ENCODE data around the gene ACVR1. TPM values are rescaled to one million over a fixed set of nuclear protein-coding genes. Genes with fewer than 3 reads are reported as not detected.

The ACVR1 gene
- total RNA-seq, 2 experiments from 2014 or later: 19.0 to 20.8 TPM

DNA sequence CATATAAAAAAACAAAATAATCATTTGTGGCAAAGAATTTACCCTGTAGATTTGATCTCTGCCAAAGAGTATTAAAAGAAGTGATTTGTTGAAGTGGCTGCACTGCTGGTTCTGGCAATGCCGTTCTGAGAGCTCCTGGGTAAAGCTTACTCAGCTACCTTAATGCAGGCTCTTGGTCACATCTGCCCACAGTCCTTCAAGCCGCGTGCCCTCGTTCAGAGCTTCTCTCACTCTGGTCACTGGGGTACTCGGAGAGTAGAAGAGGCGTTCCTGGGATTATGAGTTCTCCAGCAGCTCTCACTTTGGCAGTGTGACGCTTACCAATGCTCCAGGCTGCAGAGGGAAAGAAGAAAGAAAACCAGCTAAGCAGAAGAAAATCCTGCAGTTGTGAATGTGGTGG, 57.9 kb downstream of the ACVR1 start:
- intact Hi-C loops (cut with micrococcal nuclease): no loop called here
- DNase-seq: no peak
- CTCF ChIA-PET: interaction anchor here (0.6 kb wide), 1 partner anchor 513 kb away, joined by 4 read pairs; no protein-coding TSS in a partner anchor
- H3K4me3 Mint-ChIP-seq: no peak overlapping the region
- H3K9me3 Mint-ChIP-seq: no peaks in the 10 kb centered on the region
- peaks cover 4% of the 10 kb centered on the region for H3K4me1 Mint-ChIP-seq (ENCODE audit: low read depth)
- no peaks in the 10 kb centered on the region for H3K27me3 Mint-ChIP-seq (ENCODE audit: low read depth)
- no peak overlapping the region for H3K27ac Mint-ChIP-seq
- H3K36me3 Mint-ChIP-seq (ENCODE audit: low read depth): peaks cover 35% of the 10 kb centered on the region

DNA sequence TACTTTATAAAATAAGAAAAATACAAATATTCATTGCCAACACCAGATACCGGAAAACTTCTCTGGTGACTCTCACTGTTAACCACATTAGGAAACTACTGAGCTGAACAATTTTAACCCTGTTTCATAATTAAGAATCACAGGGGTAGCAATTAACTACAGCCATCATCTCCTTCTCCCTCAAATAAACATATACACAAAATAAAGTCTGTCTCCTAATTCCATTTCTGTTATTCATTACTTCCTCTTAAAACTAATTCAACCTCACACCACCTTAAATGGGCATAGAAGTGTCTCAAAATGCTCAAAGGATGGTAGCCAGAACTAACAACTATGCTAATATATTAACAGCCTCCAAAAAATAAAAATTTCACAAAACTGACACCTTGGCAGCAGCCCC, 60.7 kb downstream of the ACVR1 start:
- Mint-ChIP-seq H3K36me3 (ENCODE audit: low read depth) (peaks cover 39% of the 10 kb centered on the region), H3K27me3 (ENCODE audit: low read depth) (no peaks in the 10 kb centered on the region), H3K27ac (no peak overlapping the region), H3K4me3 (no peak overlapping the region), H3K9me3 (no peaks in the 10 kb centered on the region), H3K4me1 (ENCODE audit: low read depth) (peaks cover 5% of the 10 kb centered on the region)
- no peak for DNase-seq
- intact Hi-C loops (cut with micrococcal nuclease): no loop called here
- CTCF ChIA-PET: no interaction called here

DNA sequence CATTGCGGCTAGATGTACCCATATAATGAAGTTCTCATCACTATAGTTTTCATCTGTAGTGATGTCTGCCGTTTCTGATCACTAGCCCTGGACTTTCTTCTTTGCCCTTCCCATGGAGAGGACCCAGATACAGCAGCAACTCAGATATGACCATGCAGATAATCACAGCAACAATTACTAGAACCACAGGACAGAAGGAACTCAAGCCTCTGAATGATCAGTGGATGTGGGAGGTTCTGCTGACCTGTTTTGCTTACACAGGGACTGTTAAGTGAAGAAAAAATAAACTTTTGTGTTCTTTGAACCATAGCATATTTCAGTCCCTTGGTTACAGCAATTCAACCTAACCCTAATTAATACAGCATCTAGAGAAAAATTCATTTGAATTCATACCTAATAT, 62.7 kb downstream of the ACVR1 start:
- Mint-ChIP-seq H3K4me3 (no peak overlapping the region), H3K9me3 (no peaks in the 10 kb centered on the region), H3K4me1 (ENCODE audit: low read depth) (peaks cover 5% of the 10 kb centered on the region), H3K27ac (no peak overlapping the region), H3K36me3 (ENCODE audit: low read depth) (peaks cover 37% of the 10 kb centered on the region), H3K27me3 (ENCODE audit: low read depth) (no peaks in the 10 kb centered on the region)
- CTCF ChIA-PET: no interaction called here
- intact Hi-C loops (cut with micrococcal nuclease): loop anchor here (2.0 kb wide), 1 partner anchor 17 kb away; no protein-coding TSS in a partner anchor
- no peak for DNase-seq

DNA sequence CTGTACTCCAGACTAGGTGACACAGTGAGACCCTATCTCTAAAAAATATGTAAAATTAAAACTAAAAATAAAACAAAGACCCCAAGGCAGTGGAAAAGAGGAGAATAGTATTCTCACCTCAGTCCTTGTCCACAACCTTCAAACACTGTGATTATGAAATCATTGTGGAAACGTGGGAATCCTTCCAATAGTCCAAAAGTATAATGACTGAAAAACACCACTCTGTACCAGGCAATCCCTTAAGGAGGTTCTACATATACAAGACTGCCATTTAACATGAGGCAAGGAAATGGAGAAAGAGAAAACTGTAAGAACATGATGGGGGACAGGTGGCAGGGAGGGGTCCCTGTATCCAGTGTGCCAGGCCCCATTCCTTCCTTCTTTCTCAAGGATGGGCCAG, 66.1 kb downstream of the ACVR1 start:
- Mint-ChIP-seq H3K4me3 (no peak overlapping the region), H3K36me3 (ENCODE audit: low read depth) (peaks cover 28% of the 10 kb centered on the region), H3K4me1 (ENCODE audit: low read depth) (peaks cover 8% of the 10 kb centered on the region), H3K9me3 (no peaks in the 10 kb centered on the region), H3K27me3 (ENCODE audit: low read depth) (no peaks in the 10 kb centered on the region), H3K27ac (no peak overlapping the region)
- CTCF ChIA-PET: no interaction called here
- no peak for DNase-seq
- intact Hi-C loops (cut with micrococcal nuclease): no loop called here

DNA sequence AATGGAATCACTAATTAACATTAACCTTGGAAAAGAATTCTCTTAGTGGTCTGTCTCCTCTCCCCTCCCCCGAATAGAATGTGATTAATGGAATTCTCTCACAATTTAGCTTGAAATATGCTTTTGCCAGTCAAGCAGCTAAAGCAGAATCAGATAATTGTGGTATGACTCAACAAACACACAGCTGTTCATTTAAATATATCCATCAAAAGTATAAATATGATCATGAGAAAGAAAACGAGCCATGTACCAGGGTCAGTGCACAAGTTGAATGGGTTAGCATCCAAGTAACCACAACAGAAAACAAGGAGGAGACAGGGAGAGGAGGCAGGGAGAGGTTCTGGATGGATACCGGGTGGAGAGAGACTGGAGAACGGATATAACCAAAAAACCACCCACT, 66.9 kb downstream of the ACVR1 start:
- CTCF ChIA-PET: no interaction called here
- intact Hi-C loops (cut with micrococcal nuclease): no loop called here
- Mint-ChIP-seq H3K4me1 (ENCODE audit: low read depth) (peaks cover 8% of the 10 kb centered on the region), H3K27me3 (ENCODE audit: low read depth) (no peaks in the 10 kb centered on the region), H3K27ac (no peak overlapping the region), H3K36me3 (ENCODE audit: low read depth) (peaks cover 28% of the 10 kb centered on the region), H3K9me3 (no peaks in the 10 kb centered on the region), H3K4me3 (no peak overlapping the region)
- no peak for DNase-seq

DNA sequence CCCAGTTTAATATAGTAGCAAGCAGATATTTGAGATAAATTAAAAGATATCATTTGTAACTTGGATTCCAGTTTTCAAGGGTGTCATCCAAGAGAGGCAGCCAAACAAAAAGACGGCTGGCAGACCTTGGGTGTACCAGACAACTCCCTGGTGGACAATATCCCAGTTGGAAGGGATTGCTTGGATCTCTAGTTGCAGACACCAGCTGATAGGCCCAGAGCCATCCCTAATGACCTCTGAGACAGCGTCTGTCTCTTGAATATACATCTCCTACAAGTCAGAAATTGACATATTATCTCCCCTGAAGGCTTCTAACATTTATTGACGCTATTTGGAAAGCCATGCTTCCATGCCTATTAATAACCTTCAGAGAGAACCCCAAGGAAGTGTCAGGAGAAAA, 67.7 kb downstream of the ACVR1 start:
- Mint-ChIP-seq H3K36me3 (ENCODE audit: low read depth) (peaks cover 25% of the 10 kb centered on the region), H3K27me3 (ENCODE audit: low read depth) (no peaks in the 10 kb centered on the region), H3K9me3 (no peaks in the 10 kb centered on the region), H3K4me1 (ENCODE audit: low read depth) (peaks cover 8% of the 10 kb centered on the region), H3K4me3 (no peak overlapping the region), H3K27ac (no peak overlapping the region)
- no peak for DNase-seq
- CTCF ChIA-PET: no interaction called here
- intact Hi-C loops (cut with micrococcal nuclease): no loop called here

DNA sequence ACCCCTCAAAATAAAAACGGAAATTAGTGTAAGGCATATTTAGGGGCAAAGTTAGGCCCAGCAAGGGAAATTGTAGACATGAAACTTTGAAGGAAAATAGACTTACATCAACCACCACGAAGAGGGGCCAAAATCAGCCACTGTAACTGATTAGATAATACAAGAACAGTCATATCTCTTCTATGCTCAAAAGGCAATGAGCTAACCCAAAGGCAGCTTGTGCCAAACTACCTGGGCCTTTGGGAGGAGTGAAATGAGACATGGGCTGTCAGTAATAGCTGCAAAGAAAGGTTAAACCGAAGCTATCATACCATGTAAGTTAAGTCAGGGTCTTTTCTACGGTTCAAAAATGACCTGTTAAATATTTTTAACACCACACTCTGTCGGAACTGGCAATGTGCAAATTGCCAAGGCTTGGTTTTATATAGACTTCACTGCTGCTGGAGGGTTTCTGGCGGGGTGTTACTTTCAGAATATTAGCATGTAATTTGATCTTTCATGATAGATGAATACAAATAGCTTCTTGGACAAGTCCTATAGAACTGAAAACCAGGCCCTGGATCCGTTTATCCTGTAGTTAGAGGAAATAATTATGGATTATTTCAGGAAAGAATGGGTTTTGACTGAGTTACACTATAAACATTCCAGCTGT, 69.6 kb downstream of the ACVR1 start:
- Mint-ChIP-seq H3K36me3 (ENCODE audit: low read depth) (peaks cover 22% of the 10 kb centered on the region), H3K4me1 (ENCODE audit: low read depth) (peaks cover 7% of the 10 kb centered on the region), H3K4me3 (no peak overlapping the region), H3K27me3 (ENCODE audit: low read depth) (no peaks in the 10 kb centered on the region), H3K9me3 (no peaks in the 10 kb centered on the region), H3K27ac (no peak overlapping the region)
- DNase-seq: no peak
- intact Hi-C loops (cut with micrococcal nuclease): no loop called here
- CTCF ChIA-PET: interaction anchor here (1.5 kb wide), 1 partner anchor 314 kb away, joined by 4 read pairs; no protein-coding TSS in a partner anchor

DNA sequence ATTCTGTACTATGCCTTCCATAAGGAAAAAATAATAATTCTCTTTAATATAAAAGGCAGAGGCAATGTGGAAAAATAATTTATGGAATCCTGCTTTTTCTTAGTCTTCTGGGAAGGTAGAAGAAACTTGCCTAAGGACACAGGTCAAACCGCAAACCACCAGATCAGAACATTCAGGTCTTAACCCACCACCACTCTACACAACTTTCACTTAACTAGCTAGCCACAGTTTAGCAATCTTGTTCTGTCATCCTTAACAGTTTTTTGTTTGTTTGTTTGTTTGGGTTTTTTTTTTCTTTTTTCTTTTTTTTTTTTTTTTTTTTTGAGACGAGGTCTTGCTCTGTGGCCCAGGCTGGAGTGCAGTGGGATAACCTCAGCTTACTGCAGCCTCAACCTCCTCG, 70.6 kb downstream of the ACVR1 start:
- Mint-ChIP-seq H3K4me3 (no peak overlapping the region), H3K36me3 (ENCODE audit: low read depth) (peaks cover 21% of the 10 kb centered on the region), H3K4me1 (ENCODE audit: low read depth) (peaks cover 3% of the 10 kb centered on the region), H3K27ac (no peak overlapping the region), H3K27me3 (ENCODE audit: low read depth) (no peaks in the 10 kb centered on the region), H3K9me3 (no peaks in the 10 kb centered on the region)
- no peak for DNase-seq
- CTCF ChIA-PET: no interaction called here
- intact Hi-C loops (cut with micrococcal nuclease): no loop called here

DNA sequence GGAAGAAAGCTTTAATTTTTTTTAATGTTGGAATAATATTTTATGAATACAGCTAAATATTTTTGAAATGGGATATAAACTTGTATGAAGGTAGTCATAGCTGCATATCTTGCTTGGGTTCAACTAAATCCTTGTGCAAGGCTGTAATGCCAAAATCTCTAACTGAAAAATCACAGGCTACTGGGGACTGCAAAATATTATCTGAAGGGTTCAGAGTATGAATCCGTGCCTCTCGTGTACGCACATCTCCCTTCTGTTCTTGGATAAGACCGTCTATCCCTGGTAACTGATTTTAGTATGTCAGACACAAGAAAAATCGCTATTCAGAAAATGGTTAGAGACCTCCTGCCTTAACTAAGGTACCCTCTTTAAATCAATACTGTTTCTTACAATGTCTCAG, 71.8 kb downstream of the ACVR1 start:
- H3K36me3 Mint-ChIP-seq (ENCODE audit: low read depth): peaks cover 21% of the 10 kb centered on the region
- no peaks in the 10 kb centered on the region for H3K9me3 Mint-ChIP-seq
- no peak overlapping the region for H3K4me3 Mint-ChIP-seq
- intact Hi-C loops (cut with micrococcal nuclease): no loop called here
- H3K27ac Mint-ChIP-seq: no peak overlapping the region
- H3K4me1 Mint-ChIP-seq (ENCODE audit: low read depth): peaks cover 3% of the 10 kb centered on the region
- H3K27me3 Mint-ChIP-seq (ENCODE audit: low read depth): no peaks in the 10 kb centered on the region
- no peak for DNase-seq
- CTCF ChIA-PET: no interaction called here

DNA sequence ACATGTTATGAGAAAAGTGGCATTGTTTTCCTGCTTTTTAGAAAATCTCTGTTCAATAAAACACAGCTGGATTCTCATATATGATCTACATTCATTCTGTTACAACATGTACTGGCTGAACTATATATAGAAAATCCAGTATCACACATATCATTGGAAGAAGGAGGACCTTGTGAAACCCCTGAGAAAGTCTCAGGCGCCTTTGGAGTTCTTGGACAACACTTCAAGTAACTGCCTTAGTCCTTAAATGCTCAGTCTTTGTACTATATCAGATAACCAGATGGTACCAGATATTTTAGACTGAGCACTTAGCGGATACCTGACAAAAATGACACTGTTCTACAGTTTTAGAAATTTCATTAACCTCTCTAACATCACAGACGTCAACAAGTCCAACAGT, 72.2 kb downstream of the ACVR1 start:
- H3K36me3 Mint-ChIP-seq (ENCODE audit: low read depth): peaks cover 19% of the 10 kb centered on the region
- peaks cover 3% of the 10 kb centered on the region for H3K4me1 Mint-ChIP-seq (ENCODE audit: low read depth)
- intact Hi-C loops (cut with micrococcal nuclease): no loop called here
- CTCF ChIA-PET: no interaction called here
- DNase-seq: no peak
- H3K27ac Mint-ChIP-seq: no peak overlapping the region
- no peak overlapping the region for H3K4me3 Mint-ChIP-seq
- no peaks in the 10 kb centered on the region for H3K9me3 Mint-ChIP-seq
- H3K27me3 Mint-ChIP-seq (ENCODE audit: low read depth): no peaks in the 10 kb centered on the region

DNA sequence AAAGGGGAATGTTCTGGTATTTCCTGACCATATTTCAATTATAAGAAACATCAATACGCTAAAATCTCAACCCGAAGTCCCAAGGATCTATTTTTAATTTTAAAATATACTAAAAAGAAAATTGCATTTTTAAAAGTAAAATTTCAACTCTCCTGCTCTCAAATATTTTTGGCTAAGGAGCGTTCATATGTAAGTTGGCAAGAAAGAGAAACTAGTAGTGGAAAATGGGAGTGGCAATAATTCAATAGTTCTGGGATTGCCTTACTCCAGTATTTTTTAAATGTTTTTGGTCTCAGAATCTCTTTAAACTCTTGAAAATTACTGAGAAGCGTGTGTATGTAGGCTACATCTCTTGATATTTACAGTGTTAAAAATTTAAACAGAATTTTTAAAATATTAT, 72.7 kb downstream of the ACVR1 start:
- Mint-ChIP-seq H3K27me3 (ENCODE audit: low read depth) (no peaks in the 10 kb centered on the region), H3K36me3 (ENCODE audit: low read depth) (peaks cover 19% of the 10 kb centered on the region), H3K4me3 (no peak overlapping the region), H3K27ac (no peak overlapping the region), H3K9me3 (no peaks in the 10 kb centered on the region), H3K4me1 (ENCODE audit: low read depth) (peaks cover 3% of the 10 kb centered on the region)
- no peak for DNase-seq
- CTCF ChIA-PET: no interaction called here
- intact Hi-C loops (cut with micrococcal nuclease): no loop called here

DNA sequence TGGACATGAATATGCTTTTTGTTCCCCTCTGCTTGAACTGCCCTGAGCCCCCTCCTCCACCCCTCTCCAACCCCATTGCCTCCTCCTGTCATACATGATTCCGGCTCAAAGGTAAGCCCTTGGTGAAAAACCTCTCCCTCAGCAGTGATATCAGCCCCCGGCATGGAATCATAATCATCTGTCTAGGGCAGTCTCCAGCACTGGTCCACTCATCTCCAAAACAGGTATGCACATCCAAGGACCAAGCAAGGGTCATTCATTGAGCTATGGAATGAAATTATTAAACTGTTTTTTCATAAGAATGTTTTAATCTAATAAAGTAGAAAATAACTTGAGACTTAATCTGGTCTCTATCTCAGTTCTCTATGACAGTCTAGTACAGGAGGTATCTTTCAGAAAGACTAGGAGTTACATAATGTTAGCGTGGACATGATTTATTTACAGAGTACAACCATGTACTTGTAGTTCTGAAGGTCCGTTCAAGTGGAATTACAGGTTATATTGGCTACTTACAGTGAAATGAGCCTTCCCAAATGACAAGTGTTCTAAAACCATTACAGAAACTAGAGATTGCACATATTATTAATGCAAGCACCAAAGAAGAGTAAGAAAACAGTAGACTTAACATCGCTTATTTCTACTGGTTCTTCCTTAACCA, 75.2 kb downstream of the ACVR1 start:
- intact Hi-C loops (cut with micrococcal nuclease): no loop called here
- DNase-seq: no peak
- no peaks in the 10 kb centered on the region for H3K27me3 Mint-ChIP-seq (ENCODE audit: low read depth)
- H3K27ac Mint-ChIP-seq: no peak overlapping the region
- H3K9me3 Mint-ChIP-seq: no peaks in the 10 kb centered on the region
- H3K4me3 Mint-ChIP-seq: no peak overlapping the region
- H3K4me1 Mint-ChIP-seq (ENCODE audit: low read depth): no peaks in the 10 kb centered on the region
- H3K36me3 Mint-ChIP-seq (ENCODE audit: low read depth): peaks cover 15% of the 10 kb centered on the region
- CTCF ChIA-PET: no interaction called here

DNA sequence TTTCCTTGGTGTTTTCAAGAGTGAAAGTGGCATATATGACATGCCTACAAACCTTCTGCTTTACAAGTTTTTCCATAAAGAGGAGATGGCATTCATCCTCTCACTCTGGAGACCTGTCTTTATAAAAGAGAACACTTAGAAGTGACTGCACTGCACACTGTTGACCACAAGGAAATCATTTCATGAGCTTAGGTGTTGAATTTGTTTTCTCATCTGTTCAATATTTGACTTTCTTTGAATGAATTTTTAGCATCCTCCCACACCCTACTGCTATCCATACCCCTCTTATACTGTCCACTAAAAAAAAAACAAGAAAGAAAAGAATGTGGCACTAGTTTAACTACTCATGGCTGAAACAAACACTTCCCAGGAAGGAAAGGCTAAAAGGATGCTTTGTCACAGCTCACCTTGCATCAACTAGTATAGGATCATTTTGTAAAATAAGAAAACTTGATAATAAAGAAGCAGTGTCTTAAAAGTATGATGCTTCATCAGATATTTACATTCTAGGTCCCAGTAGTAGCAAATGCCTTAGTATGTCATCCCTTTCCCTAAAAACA, 83.0 kb downstream of the ACVR1 start:
- Mint-ChIP-seq H3K27ac (no peak overlapping the region), H3K9me3 (no peaks in the 10 kb centered on the region), H3K4me3 (no peak overlapping the region), H3K36me3 (ENCODE audit: low read depth) (peaks cover 8% of the 10 kb centered on the region), H3K4me1 (ENCODE audit: low read depth) (peaks cover 19% of the 10 kb centered on the region), H3K27me3 (ENCODE audit: low read depth) (no peaks in the 10 kb centered on the region)
- no peak for DNase-seq
- intact Hi-C loops (cut with micrococcal nuclease): no loop called here
- CTCF ChIA-PET: interaction anchor here (1.0 to 1.1 kb wide), 2 partner anchors 12 to 178 kb away, joined by 3 to 5 read pairs; no protein-coding TSS in a partner anchor
